Sigmoid colon (tissue), 7 donors: ENCODE data around the gene TWIST1. TPM values are rescaled to one million over a fixed set of nuclear protein-coding genes. Genes with fewer than 3 reads are reported as not detected.

ENCODE experiments used
- DNase-seq: peaks from one replicate; pipeline ENCODE4 v3.0.0-alpha.2; 2019
- H3K27ac ChIP-seq, 4 donors: fragments of 200-600 bp; sonication (generic); one replicate each; pipeline ENCODE4 v1.5.1; 2016 to 2019; ENCODE audit warnings: mild to moderate bottlenecking in 1 of 4
- H3K27me3 ChIP-seq, 3 donors: fragments of 200-600 bp; sonication (generic); one replicate each; pipeline ENCODE4 v1.5.1; 2019; ENCODE audit warnings: mild to moderate bottlenecking in 1 of 3
- H3K36me3 ChIP-seq, 4 donors: fragments of 200-600 bp; sonication (generic); one replicate each; pipeline ENCODE4 v1.5.1; 2016 to 2019
- H3K4me1 ChIP-seq, 4 donors: fragments of 200-600 bp; sonication (generic); one replicate each; pipeline ENCODE4 v1.5.1; 2017 to 2019
- H3K4me3 ChIP-seq, 4 donors: fragments of 200-600 bp; sonication (generic); one replicate each; pipeline ENCODE4 v1.5.1; 2017 to 2019; ENCODE audit warnings: mild to moderate bottlenecking in 2 of 4, moderate library complexity in 1 of 4
- H3K9me3 ChIP-seq, 4 donors: fragments of 200-600 bp in 3 of 4; sonication (generic) in 3 of 4; one replicate each; pipeline versions ENCODE4 v1.5.1 to v1.6.1; 2013 to 2019
- EP300 ChIP-seq, 4 donors: sonication (generic); formaldehyde crosslinking; IDR thresholded peaks; one replicate each; pipeline ENCODE4 v1.6.1; 2017; ENCODE audit warnings: antibody characterized with exemption in 4 of 4
- POLR2A ChIP-seq, 2 donors: fragments of 450-650 bp; IDR thresholded peaks; one replicate each; pipeline ENCODE4 v1.6.1; 2016; ENCODE audit warnings: antibody characterized with exemption in 2 of 2, mild to moderate bottlenecking in 2 of 2, moderate library complexity in 2 of 2
- POLR2AphosphoS5 ChIP-seq, 4 donors: sonication (generic); formaldehyde crosslinking; IDR thresholded peaks; one replicate each; pipeline ENCODE4 v1.6.1; 2017; ENCODE audit warnings: antibody characterized with exemption in 4 of 4
- WGBS, 2 donors: extraction: QIAGEN DNeasy Blood & Tissue Kit; methylation state at CpG; one replicate each; pipeline ENCODE4 v1.1.7; 2013; 5-methylcytosine and 5-hydroxymethylcytosine counted together
- intact Hi-C: fragments of 100-400 bp; cut with DNase I; formaldehyde crosslinking; loops from one replicate; pipeline ENCODE4 v1.15.1; 2023
- polyA plus RNA-seq, 3 donors: library from polyadenylated mRNA; stranded (reverse); fragments of 200-250 nt; gene quantifications; one replicate each; pipeline ENCODE4 v1.2.3, GENCODE V29; 2013
- total RNA-seq, 4 donors: library from RNA; depleted of rRNA; stranded (reverse); fragments of >200 nt; gene quantifications; one replicate each; pipeline ENCODE4 v1.1.0, GENCODE V29; 2016
- TF ChIP-seq, protein P1 (sequence below), 4 experiments: fragments of 450-650 bp in 3 of 4; fragments of 200-600 bp in 1 of 4; IDR thresholded peaks; one replicate each; pipeline ENCODE4 v1.5.1; 2016 to 2019; ENCODE audit warnings: antibody characterized with exemption in 4 of 4, mild to moderate bottlenecking in 3 of 4, moderate library complexity in 2 of 4
- donor health status: healthy with polysubstance abuse.
- donor health status: Bipolar disorder and iron deficiency.
- donor health status: healthy.

Gene TWIST1
- total RNA-seq: 10 to 100 TPM in 1 of 4 donors, 1 to 10 TPM in 3; 1.8 to 17.8 (median 4.2) TPM
- polyA plus RNA-seq: 1 to 10 TPM in 2 of 3 donors, not detected in 1; 1.0 to 1.8 TPM

DNA sequence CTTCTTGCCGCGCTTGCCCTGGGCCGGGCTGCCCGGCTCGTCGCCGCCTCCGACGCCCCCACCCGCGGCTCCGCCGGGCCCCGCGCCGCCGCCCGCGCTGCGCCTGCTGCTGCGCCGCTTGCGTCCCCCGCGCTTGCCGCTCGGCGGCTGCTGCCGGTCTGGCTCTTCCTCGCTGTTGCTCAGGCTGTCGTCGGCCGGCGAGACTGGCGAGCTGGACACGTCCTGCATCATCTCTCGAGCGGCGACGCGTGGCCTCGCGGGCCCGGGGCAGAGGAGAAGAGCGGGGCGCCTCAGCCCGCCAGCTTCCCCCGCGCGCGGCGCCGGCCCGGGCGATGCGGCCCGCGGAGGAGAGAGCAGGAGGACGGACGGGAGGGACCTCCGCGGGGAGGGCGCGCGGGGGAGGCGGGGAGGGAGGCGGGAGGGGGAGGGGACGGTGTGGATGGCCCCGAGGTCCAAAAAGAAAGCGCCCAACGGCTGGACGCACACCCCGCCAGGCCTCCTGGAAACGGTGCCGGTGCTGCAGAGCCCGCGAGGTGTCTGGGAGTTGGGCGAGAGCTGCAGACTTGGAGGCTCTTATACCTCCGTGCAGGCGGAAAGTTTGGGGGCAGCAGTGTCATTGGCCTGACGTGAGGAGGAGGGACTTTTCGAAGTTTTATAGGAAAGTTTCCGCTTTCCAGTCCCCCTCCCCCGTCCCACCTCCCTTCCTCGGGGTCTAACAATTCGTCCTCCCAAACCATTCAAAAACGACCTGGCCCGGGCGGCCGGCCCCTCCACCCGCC is at the start of gene TWIST1:
TWIST1 (minus strand) TSS at position 546 of the 779 bp plus-strand sequence; CDS start at position 231, 315 bp downstream.
- Histone ChIP-seq H3K27me3 (peaks cover 9 to 81% (median 34%) of the 10 kb centered on the region in 3 donors), H3K36me3 (no peaks in the 10 kb centered on the region), H3K9me3 (no peaks in the 10 kb centered on the region), H3K27ac (peak within 1 kb of the TSS; percentile 65 to 89 (median 68)), H3K4me3 (peak within 1 kb of the TSS; percentile 44 to 71 (median 62)), H3K4me1 (peaks cover 0 to 35% (median 23%) of the 10 kb centered on the region in 4 donors)
- intact Hi-C loops: no loop called here
- TF ChIP-seq, protein P1, sequence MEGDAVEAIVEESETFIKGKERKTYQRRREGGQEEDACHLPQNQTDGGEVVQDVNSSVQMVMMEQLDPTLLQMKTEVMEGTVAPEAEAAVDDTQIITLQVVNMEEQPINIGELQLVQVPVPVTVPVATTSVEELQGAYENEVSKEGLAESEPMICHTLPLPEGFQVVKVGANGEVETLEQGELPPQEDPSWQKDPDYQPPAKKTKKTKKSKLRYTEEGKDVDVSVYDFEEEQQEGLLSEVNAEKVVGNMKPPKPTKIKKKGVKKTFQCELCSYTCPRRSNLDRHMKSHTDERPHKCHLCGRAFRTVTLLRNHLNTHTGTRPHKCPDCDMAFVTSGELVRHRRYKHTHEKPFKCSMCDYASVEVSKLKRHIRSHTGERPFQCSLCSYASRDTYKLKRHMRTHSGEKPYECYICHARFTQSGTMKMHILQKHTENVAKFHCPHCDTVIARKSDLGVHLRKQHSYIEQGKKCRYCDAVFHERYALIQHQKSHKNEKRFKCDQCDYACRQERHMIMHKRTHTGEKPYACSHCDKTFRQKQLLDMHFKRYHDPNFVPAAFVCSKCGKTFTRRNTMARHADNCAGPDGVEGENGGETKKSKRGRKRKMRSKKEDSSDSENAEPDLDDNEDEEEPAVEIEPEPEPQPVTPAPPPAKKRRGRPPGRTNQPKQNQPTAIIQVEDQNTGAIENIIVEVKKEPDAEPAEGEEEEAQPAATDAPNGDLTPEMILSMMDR (IDR thresholded peaks at IDR 0.05): no peak
- TF ChIP-seq POLR2AphosphoS5 (IDR thresholded peaks at IDR 0.05) (peak in 2 of 4 donors; percentile 42 to 56), POLR2A (IDR thresholded peaks at IDR 0.05) (no peak)
- DNase-seq: peak; percentile 79
- WGBS, 2 donors: 1 to 2% methylated on average over 91 of the region's 91 CpGs

DNA sequence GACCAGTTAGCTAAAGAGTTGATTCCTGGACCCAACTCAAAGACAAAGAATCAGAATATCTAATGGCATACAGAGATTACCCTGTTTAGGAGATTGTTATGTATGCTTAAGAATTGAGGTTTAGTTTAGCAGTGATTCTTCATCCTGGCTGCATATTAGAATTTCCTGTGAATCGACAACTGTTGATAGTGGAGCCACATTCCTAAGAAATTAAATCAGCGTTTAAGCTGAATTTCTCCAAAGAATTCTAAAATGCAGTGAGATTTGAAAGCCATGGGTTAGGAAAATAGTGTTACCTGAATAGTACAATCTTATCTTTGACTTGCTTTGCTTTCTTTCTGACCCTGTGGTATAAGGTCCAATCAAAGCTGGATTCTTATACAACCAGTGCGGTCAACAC is 44.2 kb upstream of the TWIST1 start:
- no peaks in the 10 kb centered on the region for H3K9me3 ChIP-seq
- intact Hi-C loops: no loop called here
- H3K4me1 ChIP-seq: no peaks in the 10 kb centered on the region
- no peaks in the 10 kb centered on the region for H3K36me3 ChIP-seq
- no peak for DNase-seq
- no peak overlapping the region for H3K27ac ChIP-seq
- H3K27me3 ChIP-seq: no peaks in the 10 kb centered on the region
- TF ChIP-seq POLR2A (IDR thresholded peaks at IDR 0.05) (no peak), POLR2AphosphoS5 (IDR thresholded peaks at IDR 0.05) (no peak), EP300 (IDR thresholded peaks at IDR 0.05) (no peak)
- TF ChIP-seq, protein P1 (IDR thresholded peaks at IDR 0.05): no peak
- WGBS, 2 donors: 82 to 83% methylated on average over 3 of the region's 3 CpGs
- H3K4me3 ChIP-seq: no peak overlapping the region

DNA sequence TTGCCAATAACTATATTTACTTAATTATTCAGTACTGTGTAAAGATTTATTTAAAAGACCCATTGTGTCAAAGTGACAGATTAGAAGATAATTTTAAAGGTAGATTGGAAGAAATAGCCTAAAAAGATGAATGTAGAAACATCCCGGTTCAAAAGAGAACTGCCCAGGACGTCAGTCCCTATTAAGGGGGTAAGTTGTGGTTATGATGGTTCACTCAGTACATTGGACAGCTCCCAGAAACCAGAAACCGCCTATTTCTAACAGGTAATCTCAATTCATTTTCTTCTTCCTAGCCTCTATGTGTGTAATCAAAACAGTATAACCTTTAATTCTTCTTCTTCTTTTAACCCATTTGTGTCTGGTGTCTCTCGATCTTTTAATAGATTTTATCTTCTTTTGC is 29.3 kb upstream of the TWIST1 start:
- peaks cover 8 to 53% (median 35%) of the 10 kb centered on the region in 3 donors for H3K27me3 ChIP-seq

DNA sequence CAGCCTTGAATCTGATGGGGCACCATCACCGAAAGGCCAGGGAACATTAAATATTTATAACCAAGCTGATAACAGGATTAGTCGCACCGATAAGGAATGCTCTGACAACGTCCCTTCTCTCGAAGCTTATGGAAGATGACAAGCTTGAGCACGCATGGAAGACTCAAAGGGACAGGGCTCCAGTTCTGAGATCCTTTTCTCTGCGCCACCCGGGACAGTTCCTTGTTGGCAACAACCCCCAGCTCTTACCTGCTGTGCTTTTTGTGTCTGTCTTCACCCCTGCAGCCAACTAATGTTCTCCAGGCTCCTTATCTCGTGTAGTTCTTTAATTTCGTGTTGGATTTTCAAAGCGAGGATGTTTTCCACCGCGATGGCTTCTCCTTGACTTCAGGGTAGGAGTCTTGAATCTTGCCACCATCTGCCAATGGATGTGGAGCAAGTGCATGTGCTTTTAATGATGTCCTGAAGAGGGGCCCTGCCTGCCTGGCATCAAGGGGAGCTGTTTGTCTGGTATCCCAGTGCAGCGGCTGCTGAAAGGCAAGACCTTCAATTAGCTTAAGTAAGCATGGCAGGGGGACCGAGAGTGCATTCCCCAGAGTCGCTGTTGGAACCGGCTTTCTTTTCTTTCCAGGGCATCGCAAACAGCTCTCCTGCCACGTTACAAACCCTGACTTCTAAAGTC is 28.1 kb upstream of the TWIST1 start:
- Histone ChIP-seq H3K9me3 (no peaks in the 10 kb centered on the region), H3K27ac (no peak overlapping the region), H3K27me3 (peaks cover 8 to 53% (median 35%) of the 10 kb centered on the region in 3 donors), H3K36me3 (no peaks in the 10 kb centered on the region), H3K4me3 (no peak overlapping the region), H3K4me1 (peaks cover 0 to 22% (median 8%) of the 10 kb centered on the region in 4 donors)
- TF ChIP-seq POLR2A (IDR thresholded peaks at IDR 0.05) (no peak), POLR2AphosphoS5 (IDR thresholded peaks at IDR 0.05) (no peak), EP300 (IDR thresholded peaks at IDR 0.05) (no peak)
- TF ChIP-seq, protein P1 (IDR thresholded peaks at IDR 0.05): no peak
- DNase-seq: no peak
- 7 to 17% methylated on average over 19 of the region's 19 CpGs for WGBS, 2 donors
- intact Hi-C loops: no loop called here

More for the DNA sequence above, 29.3 kb upstream of the TWIST1 start:
- H3K36me3 ChIP-seq: no peaks in the 10 kb centered on the region
- peaks cover 0 to 22% (median 8%) of the 10 kb centered on the region in 4 donors for H3K4me1 ChIP-seq
- TF ChIP-seq POLR2AphosphoS5 (IDR thresholded peaks at IDR 0.05) (no peak), POLR2A (IDR thresholded peaks at IDR 0.05) (no peak)
- no peak overlapping the region for H3K27ac ChIP-seq
- intact Hi-C loops: no loop called here
- DNase-seq: no peak
- WGBS, 2 donors: 8% methylated on average over 4 of the region's 4 CpGs
- H3K4me3 ChIP-seq: no peak overlapping the region
- no peaks in the 10 kb centered on the region for H3K9me3 ChIP-seq
